Transverse colon (tissue), 4 donors: ENCODE measurements around the gene ADAMTS3.

ENCODE experiments used
- CTCF ChIP-seq, 5 experiments: fragments of 200-600 bp in 3 of 5; fragments of 450-650 bp in 2 of 5; sonication (generic) in 3 of 5; IDR thresholded peaks; 1 replicate in 2 of 5; 2 replicates in 3 of 5; pipeline ENCODE4 v1.5.1; 2016 to 2017; ENCODE audit warnings: antibody characterized with exemption in 5 of 5, inconsistent platforms in 3 of 5, mild to moderate bottlenecking in 2 of 5, moderate library complexity in 1 of 5
- EP300 ChIP-seq: sonication (generic); formaldehyde crosslinking; IDR thresholded peaks from one replicate; pipeline ENCODE4 v1.6.1; 2017; ENCODE audit warnings: antibody characterized with exemption, low read depth
- POLR2A ChIP-seq: fragments of 450-650 bp; IDR thresholded peaks from one replicate; pipeline ENCODE4 v1.6.1; 2016; ENCODE audit warnings: antibody characterized with exemption, mild to moderate bottlenecking, moderate library complexity
- POLR2AphosphoS5 ChIP-seq, 3 donors: sonication (generic); formaldehyde crosslinking; IDR thresholded peaks; one replicate each; pipeline ENCODE4 v1.6.1; 2016; ENCODE audit warnings: antibody characterized with exemption in 3 of 3

DNA sequence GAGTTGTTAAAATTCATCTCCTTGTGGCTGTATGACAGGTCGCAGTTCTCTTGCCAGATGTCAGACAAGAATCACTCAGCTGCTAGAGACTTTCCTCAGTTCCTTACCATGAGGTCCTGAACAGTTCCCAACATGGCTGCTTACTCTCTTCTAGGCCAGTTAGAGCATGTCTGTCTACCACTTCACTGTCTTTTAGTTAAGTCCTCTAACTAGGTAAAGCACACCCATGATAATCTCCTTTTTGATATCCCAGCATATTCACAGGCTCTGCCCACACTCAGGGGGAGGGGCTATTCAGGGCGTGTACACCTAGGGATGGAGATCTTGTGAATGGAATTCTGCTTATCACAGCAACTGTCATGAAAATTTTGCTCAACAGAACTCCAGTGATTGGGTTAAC is 190.1 kb downstream of the ADAMTS3 start:
- no peak for TF ChIP-seq POLR2AphosphoS5 (IDR thresholded peaks at IDR 0.05)
- no peak for TF ChIP-seq CTCF (IDR thresholded peaks at IDR 0.05)
- no peak for TF ChIP-seq EP300
- no peak for TF ChIP-seq POLR2A
